ENCODE results near the gene ALPK3. TPM values are rescaled to one million over a fixed set of nuclear protein-coding genes. Genes with fewer than 3 reads are reported as not detected.

The ALPK3 gene
- total and polyA plus RNA-seq, 10 of the 15 experiments (the other 5 are each of a cell fraction or from before 2014, with no cell fraction given): under 0.01 to 0.05 (median 0.02) TPM; not detected in 6

- ChIA-PET POLR2A (interaction anchor here (0.8 kb wide), 1 partner anchor 194 kb away, joined by 3 read pairs; no protein-coding TSS in a partner anchor), SMC1A (ENCODE audit: uncharacterized antibody, unreplicated experiment) (interaction anchor here (0.7 to 2.1 kb wide), 6 partner anchors 11 to 224 kb away, joined by 3 to 15 read pairs (median 4); no protein-coding TSS in a partner anchor), CTCF (interaction anchor here (0.6 to 3.0 kb wide), 12 partner anchors 10 to 235 kb away, joined by 3 to 28 read pairs (median 3); partner anchors contain the start of gene ZSCAN2), RAD21 (ENCODE audit: unreplicated experiment) (interaction anchor here (0.9 kb wide), 1 partner anchor 87 kb away, joined by 3 read pairs; no protein-coding TSS in a partner anchor)
- H3K79me2 ChIP-seq (ENCODE audit: control insufficient read depth, insufficient read depth, low read length): no peaks in the 10 kb centered on the region
- H3K4me1 ChIP-seq (ENCODE audit: control insufficient read depth, insufficient read depth, low read length): no peaks in the 10 kb centered on the region
- H4K20me1 ChIP-seq (ENCODE audit: control insufficient read depth, insufficient read depth): no peaks in the 10 kb centered on the region
- no peak overlapping the region for H3K27ac ChIP-seq (ENCODE audit: control insufficient read depth, insufficient read depth)
- 65% methylated on average over 4 of the region's 4 CpGs for WGBS (ENCODE audit: insufficient coverage, insufficient replicate concordance, low lambda C conversion rate, missing lambda C conversion rate)
- no peak overlapping the region for H2AFZ ChIP-seq (ENCODE audit: control insufficient read depth, low read depth, low read length)
- no peaks in the 10 kb centered on the region for H3K36me3 ChIP-seq (ENCODE audit: control insufficient read depth in 2 of 2, insufficient read depth in 2 of 2, low read length in 1 of 2)
- no peak for TF ChIP-seq ZBTB4 (CRISPR knock-in tag; IDR thresholded peaks at IDR 0.05)
- no peak for TF ChIP-seq MEF2B (IDR thresholded peaks at IDR 0.05; ENCODE audit: partially characterized antibody, poor library complexity, severe bottlenecking)
- no peak for TF ChIP-seq MYB (IDR thresholded peaks at IDR 0.05; ENCODE audit: borderline replicate concordance, low read depth, low read length)
- no peak for TF ChIP-seq MYC (IDR thresholded peaks at IDR 0.05; ENCODE audit: insufficient read depth, insufficient read length, insufficient replicate concordance, low read length, severe bottlenecking)
- TF ChIP-seq WRNIP1 (IDR thresholded peaks at IDR 0.05; ENCODE audit: borderline replicate concordance, low read depth, low read length): no peak
- TF ChIP-seq BMI1 (IDR thresholded peaks at IDR 0.05; ENCODE audit: borderline replicate concordance): no peak
- no peak for ATAC-seq
- intact Hi-C loops (cut with micrococcal nuclease; ENCODE audit: unreplicated experiment): no loop called here
- no peak overlapping the region for H3K9ac ChIP-seq (ENCODE audit: control insufficient read depth, insufficient read depth, low read length)
- no peak for DNase-seq (ENCODE audit: low read depth, low spot score)
- FAIRE-seq: no peak
- H3K4me3 ChIP-seq: no peak overlapping the region
- H3K9me3 ChIP-seq (replicated peaks; ENCODE audit: control insufficient read depth, insufficient read depth, low read length): no peaks in the 10 kb centered on the region
- H3K27me3 ChIP-seq (replicated peaks in 1 of 2; ENCODE audit: control insufficient read depth in 2 of 2, insufficient read depth in 2 of 2, low read length in 1 of 2): no peaks in the 10 kb centered on the region; a peak in 2 of 4 replicates
- H3K4me2 ChIP-seq (ENCODE audit: control insufficient read depth, insufficient read depth): no peak overlapping the region
- in situ Hi-C loops (cut with MboI): no loop called here
- no TSS peak for BruUV-seq (replicated peaks)
These were observed 5.6 kb downstream of the ALPK3 start for GRCh38 chr15:84822653-84823281.

All from GM12878 (cell line).